Right cardiac atrium (tissue), 5 donors: ENCODE measurements around the gene HPCAL1. TPM values are rescaled to one million over a fixed set of nuclear protein-coding genes. Genes with fewer than 3 reads are reported as not detected.
A peak's percentile ranks its signal among the peaks of the same experiment; 100 is the strongest.

Experiments
- ATAC-seq, 2 donors: fragments of 200-7000 bp; cut with Tn5 transposase; one replicate each; pipeline versions ENCODE4 v1.8.0 to v1.9.1; 2020; ENCODE audit warnings: moderate library complexity in 2 of 2, mild to moderate bottlenecking in 1 of 2
- DNase-seq, 3 donors: peaks; one replicate each; pipeline ENCODE4 v3.0.0-alpha.2; 2020
- H3K27ac ChIP-seq: one replicate; pipeline ENCODE4 v1.5.1; 2013; ENCODE audit warnings: mild to moderate bottlenecking, low read length, control low read depth, moderate library complexity
- H3K27me3 ChIP-seq: one replicate; pipeline ENCODE4 v1.6.1; 2013; ENCODE audit not compliant: control insufficient read depth, insufficient read depth
- H3K4me1 ChIP-seq: one replicate; pipeline ENCODE4 v1.6.1; 2013; ENCODE audit warnings: low read length; ENCODE audit not compliant: control insufficient read depth, insufficient read depth
- H3K4me3 ChIP-seq: one replicate; pipeline ENCODE4 v1.5.1; 2013; ENCODE audit warnings: low read length, control low read depth
- H3K9me3 ChIP-seq: one replicate; pipeline ENCODE4 v1.6.1; 2013; ENCODE audit warnings: low read length; ENCODE audit not compliant: control insufficient read depth
- WGBS: extraction: QIAGEN DNeasy Blood & Tissue Kit; methylation state at CpG from one replicate; pipeline ENCODE4 v1.1.7; 2013; 5-methylcytosine and 5-hydroxymethylcytosine counted together
- intact Hi-C, 4 donors: fragments of 100-400 bp; cut with DNase I; formaldehyde crosslinking; loops; one replicate each; pipeline versions ENCODE4 v1.11.0 to v1.14.0; 2022 to 2023
- long read RNA-seq, 4 donors: library from polyadenylated mRNA; unstranded; transcript quantifications; one replicate each; pipeline ENCODE4 v2.0.0, GENCODE V29; 2020 to 2021
- polyA plus RNA-seq: library from polyadenylated mRNA; stranded (reverse); fragments of 200-250 nt; gene quantifications from one replicate; pipeline ENCODE4 v1.2.3, GENCODE V29; 2013
- total RNA-seq, 4 donors: library from RNA; stranded (reverse); fragmentation: NEBNext Ultra II Directional; extraction: Animal tissue kit (Norgen Biotek cat#: 25700); gene quantifications; one replicate each; pipeline ENCODE4 v1.2.1, GENCODE V29; 2021
- donor health status: healthy with polysubstance abuse.
- donor health status: DM: no; HTN: yes; CAD: no.
- donor health status: DM: no; HTN: no; CAD: no.
- donor health status: DM: no; HTN: yes; CAD: no; lungs with severe emphysema.
- donor health status: DM: yes; HTN: yes; CAD: no.

HPCAL1 gene
- total RNA-seq (10 to 100 TPM; 18.5 to 32.2 (median 24.2) TPM), polyA plus RNA-seq (32.0 TPM)
- long read RNA-seq, donor 1, transcript HPCAL1-201 (5 exons, 1,751 nt) = major isoform, 160 of 191 reads
- long read RNA-seq, donor 1, partial matches to known transcripts = 3 of 191 reads
- long read RNA-seq, donor 1, other reads (novel, unspliced or antisense) = 28 of 191 reads
- long read RNA-seq, donor 2, transcript HPCAL1-201 (5 exons, 1,751 nt) = major isoform, 51 of 64 reads
- long read RNA-seq, donor 2, partial matches to known transcripts = 0 of 64 reads
- long read RNA-seq, donor 2, other reads (novel, unspliced or antisense) = 13 of 64 reads
- long read RNA-seq, donor 3, transcript HPCAL1-201 (5 exons, 1,751 nt) = major isoform, 157 of 183 reads
- long read RNA-seq, donor 3, partial matches to known transcripts = 6 of 183 reads
- long read RNA-seq, donor 3, other reads (novel, unspliced or antisense) = 20 of 183 reads
- long read RNA-seq, donor 4, transcript HPCAL1-201 (5 exons, 1,751 nt) = major isoform, 65 of 74 reads
- long read RNA-seq, donor 4, partial matches to known transcripts = 2 of 74 reads
- long read RNA-seq, donor 4, other reads (novel, unspliced or antisense) = 7 of 74 reads

DNA sequence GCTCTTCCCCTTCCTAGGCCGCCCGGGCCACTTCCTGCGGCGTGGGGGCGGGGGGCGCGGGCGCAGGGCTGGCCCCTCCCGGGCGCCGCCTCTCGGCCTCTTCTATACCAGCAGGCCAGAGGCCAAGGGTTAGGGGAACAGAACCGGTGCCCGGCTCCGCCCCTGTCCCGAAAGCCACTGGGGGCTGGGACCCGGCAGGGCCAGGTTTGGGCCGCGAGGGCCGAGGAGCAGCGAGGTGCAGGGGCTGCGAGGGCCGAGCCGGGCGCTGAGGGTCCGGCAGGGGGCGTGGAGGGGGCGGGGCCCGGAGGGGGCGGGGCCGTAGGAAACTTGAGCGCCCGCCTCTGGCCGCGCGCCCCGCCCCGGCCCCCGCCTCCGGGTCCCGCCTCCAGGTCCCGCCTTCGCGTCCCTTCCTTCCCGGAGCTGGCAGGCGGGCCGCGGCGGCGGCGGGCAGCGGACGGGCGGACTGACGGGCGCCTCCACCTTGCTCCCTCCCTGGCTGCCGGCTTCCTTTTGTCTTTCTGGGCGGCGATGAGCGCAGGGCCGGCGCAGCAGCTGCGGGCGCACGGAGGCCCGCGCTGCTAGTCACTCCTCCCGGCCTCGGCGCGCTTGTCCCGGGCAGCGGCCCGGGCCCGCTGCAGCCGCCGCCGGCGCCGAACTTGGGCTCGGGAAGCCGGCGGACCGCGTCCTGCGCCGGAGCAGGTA, at the start of gene HPCAL1:
TSS of gene HPCAL1 (plus strand) at position 426 of the 702 bp plus-strand sequence. CDS start 116,854 bp downstream, outside the sequence.
- ATAC-seq (peak; percentile 90 to 93), DNase-seq (peak; percentile 88 to 96 (median 96))
- H3K27me3 ChIP-seq = no peaks in the 10 kb centered on the region
- no peaks in the 10 kb centered on the region for H3K9me3 ChIP-seq
- peaks cover 3% of the 10 kb centered on the region for H3K4me1 ChIP-seq
- peak within 1 kb of the TSS; percentile 54 for H3K27ac ChIP-seq
- intact Hi-C loops = loop anchor here in 1 of 4 donors (10.0 kb wide), 2 partner anchors 102 to 158 kb away; no protein-coding TSS in a partner anchor
- peak within 1 kb of the TSS; percentile 76 for H3K4me3 ChIP-seq
- WGBS = under 1% methylated on average over 87 of the region's 87 CpGs

DNA sequence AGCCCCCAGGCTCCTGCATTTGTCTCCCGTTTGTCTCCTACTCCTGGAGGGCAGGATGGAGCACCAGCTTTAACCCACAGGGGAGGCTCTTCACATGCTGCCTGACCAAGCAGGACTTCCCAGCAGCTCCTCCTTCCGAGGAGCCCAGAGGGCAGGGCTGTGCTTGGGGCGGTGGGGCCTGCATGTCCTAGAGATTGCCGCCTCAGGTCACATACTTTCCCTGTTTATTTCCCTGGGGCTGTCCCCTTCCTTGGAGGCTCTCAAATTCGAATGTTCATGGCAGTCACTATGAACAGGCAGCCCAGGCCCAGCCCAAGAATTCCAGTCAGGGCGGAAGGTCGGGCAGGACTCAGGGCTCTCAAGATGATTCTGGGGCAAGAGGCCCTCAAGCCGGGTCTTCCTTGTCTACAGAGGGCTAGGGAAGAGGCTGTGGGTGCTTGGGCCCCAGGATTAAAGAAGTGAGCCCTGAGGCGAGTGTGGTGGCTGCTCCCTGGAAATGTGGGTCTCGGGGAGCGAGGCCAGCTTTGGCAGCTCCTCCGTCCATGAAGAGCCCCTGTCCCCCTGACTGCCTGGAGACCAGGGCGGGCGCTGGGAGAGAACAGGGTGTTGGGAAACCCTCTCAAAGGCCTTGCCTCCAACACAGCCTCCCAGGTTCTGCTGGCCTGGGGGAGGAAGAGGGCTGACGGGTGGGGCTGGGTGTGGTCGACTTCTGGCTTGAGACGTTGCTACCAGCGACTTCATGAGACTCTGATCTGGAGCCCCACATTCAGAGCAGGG, 48.9 kb upstream of the HPCAL1 start:
- DNase-seq = no peak
- no peak overlapping the region for H3K4me3 ChIP-seq
- ATAC-seq = no peak
- intact Hi-C loops = no loop called here
- no peak overlapping the region for H3K27ac ChIP-seq
- 85% methylated on average over 18 of the region's 18 CpGs for WGBS
- no peaks in the 10 kb centered on the region for H3K27me3 ChIP-seq
- no peaks in the 10 kb centered on the region for H3K9me3 ChIP-seq
- no peaks in the 10 kb centered on the region for H3K4me1 ChIP-seq

DNA sequence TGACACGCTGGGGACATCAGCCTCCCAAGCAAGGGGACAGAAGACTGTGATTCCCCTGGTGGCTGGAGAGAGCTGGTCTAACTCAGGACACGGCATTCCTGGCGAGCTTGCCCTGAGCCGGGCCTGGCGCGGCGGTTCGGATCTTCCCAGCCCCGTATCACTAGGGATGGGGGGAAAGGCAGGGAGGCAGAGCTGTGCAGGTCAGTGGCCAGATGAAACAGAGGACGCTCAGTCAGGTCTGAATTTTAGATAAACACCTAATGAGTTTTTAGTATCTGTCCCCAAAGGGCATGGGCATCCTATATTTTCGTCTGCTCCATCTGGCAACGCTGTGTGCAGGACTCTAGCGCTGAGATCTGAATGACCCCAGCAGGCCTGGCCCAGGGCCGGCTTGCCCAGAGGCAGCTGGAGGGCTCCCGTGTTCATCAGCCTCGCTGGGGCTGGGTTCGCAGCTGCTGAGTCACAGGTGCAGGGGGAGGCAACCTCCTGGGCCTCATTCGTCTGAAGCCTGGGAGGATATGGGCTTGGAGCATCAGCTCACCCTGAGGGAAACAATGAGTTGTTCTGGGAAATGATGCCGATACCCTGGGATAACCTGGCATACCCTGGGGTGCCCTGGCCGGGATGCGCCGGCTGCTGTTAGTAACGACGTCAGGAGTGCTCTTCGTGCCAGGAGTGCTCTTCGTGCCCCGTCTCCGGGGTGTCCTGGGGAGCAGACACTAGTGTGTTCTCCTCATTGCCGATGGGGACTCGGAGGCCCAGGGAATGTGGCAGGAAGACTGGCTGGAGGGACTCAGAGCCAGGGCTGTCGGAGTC, 48.1 kb upstream of the HPCAL1 start:
- DNase-seq = no peak
- Histone ChIP-seq H3K27ac (no peak overlapping the region), H3K27me3 (no peaks in the 10 kb centered on the region), H3K4me1 (no peaks in the 10 kb centered on the region), H3K9me3 (no peaks in the 10 kb centered on the region), H3K4me3 (no peak overlapping the region)
- intact Hi-C loops = no loop called here
- no peak for ATAC-seq
- 90% methylated on average over 31 of the region's 31 CpGs for WGBS

GRCh38 chr2:10255189-10256030, 47.3 kb upstream of the HPCAL1 start:
- no peaks in the 10 kb centered on the region for H3K9me3 ChIP-seq
- no peaks in the 10 kb centered on the region for H3K27me3 ChIP-seq
- DNase-seq (no peak), ATAC-seq (no peak)
- H3K4me1 ChIP-seq = no peaks in the 10 kb centered on the region
- WGBS = 82% methylated on average over 18 of the region's 18 CpGs
- intact Hi-C loops = no loop called here
- H3K27ac ChIP-seq = no peak overlapping the region
- H3K4me3 ChIP-seq = no peak overlapping the region

- Histone ChIP-seq H3K4me1 (no peaks in the 10 kb centered on the region), H3K27me3 (no peaks in the 10 kb centered on the region), H3K9me3 (no peaks in the 10 kb centered on the region), H3K27ac (no peak overlapping the region), H3K4me3 (no peak overlapping the region)
- 83% methylated on average over 15 of the region's 15 CpGs for WGBS
- no peak for ATAC-seq
- intact Hi-C loops = no loop called here
- DNase-seq = no peak
Observed at GRCh38 chr2:10256031-10256514, 46.6 kb upstream of the HPCAL1 start.

DNA sequence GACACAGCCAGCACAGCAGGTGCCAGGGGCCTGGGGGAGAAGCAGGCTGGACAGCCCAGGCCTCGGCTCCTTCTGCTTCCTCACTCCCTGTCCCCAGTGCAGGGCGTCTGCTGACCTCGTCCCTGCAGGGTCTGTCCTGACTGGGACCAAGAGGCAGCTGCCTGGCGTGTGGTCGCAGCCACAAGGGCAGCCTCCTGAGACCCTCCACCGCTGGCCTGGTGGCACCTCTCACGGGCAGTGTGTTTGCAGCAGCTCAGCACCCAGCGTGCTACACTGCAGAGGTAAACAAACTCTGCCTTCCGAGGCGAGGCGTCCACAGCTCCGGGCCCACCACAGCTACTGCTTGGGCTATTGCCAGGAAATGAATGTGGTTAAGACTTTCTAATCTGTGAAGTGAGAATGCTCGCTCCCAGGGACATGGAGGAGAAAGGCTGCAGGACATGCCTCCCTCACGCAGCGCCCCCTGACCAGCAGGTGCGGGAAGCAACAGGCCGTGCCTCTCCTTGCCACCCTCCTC, 46.1 kb upstream of the HPCAL1 start:
- H3K9me3 ChIP-seq = no peaks in the 10 kb centered on the region
- H3K27me3 ChIP-seq = no peaks in the 10 kb centered on the region
- DNase-seq = no peak
- intact Hi-C loops = no loop called here
- H3K27ac ChIP-seq = no peak overlapping the region
- no peak for ATAC-seq
- no peak overlapping the region for H3K4me3 ChIP-seq
- 79% methylated on average over 17 of the region's 17 CpGs for WGBS
- H3K4me1 ChIP-seq = no peaks in the 10 kb centered on the region

DNA sequence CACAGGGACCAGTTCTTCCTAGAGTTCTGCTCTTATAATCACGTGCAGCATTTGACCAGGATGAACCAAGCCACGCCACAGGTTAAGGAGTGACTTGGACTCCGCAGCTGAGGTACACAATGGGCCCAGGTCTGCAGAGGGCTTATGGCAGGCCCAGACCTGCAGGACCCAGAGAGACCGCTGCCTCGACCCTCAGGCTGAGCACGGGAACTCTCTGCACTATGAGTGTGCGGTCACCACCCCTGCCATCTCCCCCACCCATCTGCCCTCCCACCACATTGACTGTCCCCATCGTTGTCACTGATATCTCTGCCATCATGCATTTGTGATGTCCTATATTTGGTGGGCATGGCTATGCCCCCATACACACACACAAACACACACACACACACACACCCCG, 45.7 kb upstream of the HPCAL1 start:
- no peaks in the 10 kb centered on the region for H3K4me1 ChIP-seq
- ATAC-seq (no peak), DNase-seq (no peak)
- no peak overlapping the region for H3K27ac ChIP-seq
- intact Hi-C loops = no loop called here
- H3K27me3 ChIP-seq = no peaks in the 10 kb centered on the region
- WGBS = 92% methylated on average over 9 of the region's 9 CpGs
- H3K9me3 ChIP-seq = no peaks in the 10 kb centered on the region
- H3K4me3 ChIP-seq = no peak overlapping the region

- intact Hi-C loops = no loop called here
- no peaks in the 10 kb centered on the region for H3K4me1 ChIP-seq
- 85% methylated on average over 16 of the region's 16 CpGs for WGBS
- no peak overlapping the region for H3K27ac ChIP-seq
- DNase-seq (no peak), ATAC-seq (no peak)
- no peaks in the 10 kb centered on the region for H3K9me3 ChIP-seq
- no peak overlapping the region for H3K4me3 ChIP-seq
- H3K27me3 ChIP-seq = no peaks in the 10 kb centered on the region
Observed at GRCh38 chr2:10257500-10258147, 45.1 kb upstream of the HPCAL1 start.

DNA sequence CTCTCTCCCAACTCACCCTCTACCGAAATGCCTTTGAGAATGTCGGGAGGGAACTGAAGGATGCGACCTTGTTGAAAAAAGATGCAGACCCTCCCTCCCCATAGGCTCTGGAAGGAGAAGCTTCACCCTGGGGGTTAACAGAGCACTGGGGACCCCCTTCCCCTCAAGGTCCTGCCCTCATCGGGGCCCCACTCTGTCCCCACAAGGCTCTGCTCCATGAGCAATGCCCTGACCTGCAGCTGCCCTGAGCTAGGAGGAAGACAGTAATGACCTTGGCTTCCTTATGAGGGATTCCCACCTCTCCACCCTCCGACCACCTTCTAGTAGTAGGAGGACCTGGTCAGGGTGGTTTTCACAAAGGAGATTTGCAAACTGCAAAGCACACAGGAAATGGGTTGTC, 44.4 kb upstream of the HPCAL1 start:
- intact Hi-C loops = no loop called here
- Histone ChIP-seq H3K4me1 (no peaks in the 10 kb centered on the region), H3K27me3 (no peaks in the 10 kb centered on the region), H3K4me3 (no peak overlapping the region), H3K27ac (no peak overlapping the region), H3K9me3 (no peaks in the 10 kb centered on the region)
- no peak for DNase-seq
- 77% methylated on average over 5 of the region's 5 CpGs for WGBS
- ATAC-seq = no peak
